KMS-11 (cell line): ENCODE measurements around the gene ADAMTSL4.
"Not testable (repeated sequence)": the region's sequence is repeated elsewhere in the genome, so short reads cannot be mapped to it uniquely, and the experiment has no call there.

ENCODE experiments used
- H2AFZ ChIP-seq: fragments of 200-600 bp; sonication (generic); 2 replicates; pipeline ENCODE4 v1.6.1; 2016; ENCODE audit warnings: antibody characterized with exemption, mixed run types, low read depth
- H3K27ac ChIP-seq: fragments of 200-600 bp; sonication (generic); 2 replicates; pipeline ENCODE4 v1.6.1; 2016; ENCODE audit warnings: mild to moderate bottlenecking, mixed run types
- H3K27me3 ChIP-seq: fragments of 200-600 bp; sonication (generic); 2 replicates; pipeline ENCODE4 v1.6.1; 2017; ENCODE audit warnings: mild to moderate bottlenecking, low read depth, mixed run types, moderate library complexity; ENCODE audit not compliant: insufficient read depth
- H3K36me3 ChIP-seq: fragments of 200-600 bp; sonication (generic); 2 replicates; pipeline ENCODE4 v1.6.1; 2017; ENCODE audit warnings: mild to moderate bottlenecking, mixed run types; ENCODE audit not compliant: insufficient read depth
- H3K4me1 ChIP-seq: fragments of 200-600 bp; sonication (generic); 2 replicates; pipeline ENCODE4 v1.6.1; 2016; ENCODE audit warnings: mild to moderate bottlenecking, low read depth, mixed run types; ENCODE audit not compliant: poor library complexity, severe bottlenecking
- H3K4me2 ChIP-seq: fragments of 200-600 bp; sonication (generic); 2 replicates; pipeline ENCODE4 v1.7.0; 2016; ENCODE audit warnings: mild to moderate bottlenecking, mixed run types
- H3K4me3 ChIP-seq: fragments of 200-600 bp; sonication (generic); IDR thresholded peaks from 2 replicates; pipeline ENCODE4 v1.6.1; 2017; ENCODE audit warnings: low read depth, low read length, mixed read lengths; ENCODE audit not compliant: insufficient read depth
- H3K79me2 ChIP-seq: fragments of 200-600 bp; sonication (generic); 2 replicates; pipeline ENCODE4 v1.6.1; 2016; ENCODE audit warnings: low read depth, mixed run types; ENCODE audit not compliant: insufficient read depth
- H3K9ac ChIP-seq: fragments of 200-600 bp; sonication (generic); 2 replicates; pipeline ENCODE4 v1.6.1; 2016; ENCODE audit warnings: mild to moderate bottlenecking, mixed run types
- H4K20me1 ChIP-seq: fragments of 200-600 bp; sonication (generic); 2 replicates; pipeline ENCODE4 v1.6.1; 2016; ENCODE audit warnings: mild to moderate bottlenecking, mixed run types; ENCODE audit not compliant: insufficient read depth
- CTCF ChIP-seq: fragments of 200-600 bp; sonication (generic); conservative IDR thresholded peaks from 2 replicates; pipeline ENCODE4 v1.6.1; 2017; ENCODE audit warnings: low read depth, mild to moderate bottlenecking, antibody characterized with exemption, low read length, moderate library complexity, mixed read lengths

Gene ADAMTSL4

GRCh38 chr1:150603711-150604110, 54.5 kb downstream of the ADAMTSL4 start:
- H4K20me1 ChIP-seq = no peaks in the 10 kb centered on the region
- no peak overlapping the region for H2AFZ ChIP-seq
- no peaks in the 10 kb centered on the region for H3K27me3 ChIP-seq
- no peak overlapping the region for H3K9ac ChIP-seq
- H3K4me1 ChIP-seq = peaks cover 12% of the 10 kb centered on the region
- H3K27ac ChIP-seq = no peak overlapping the region
- no peak overlapping the region for H3K4me2 ChIP-seq
- no peak overlapping the region for H3K4me3 ChIP-seq
- H3K79me2 ChIP-seq = no peaks in the 10 kb centered on the region
- no peak for TF ChIP-seq CTCF
- H3K36me3 ChIP-seq = no peaks in the 10 kb centered on the region

GRCh38 chr1:150604226-150604588, 55.0 kb downstream of the ADAMTSL4 start:
- Histone ChIP-seq H3K79me2 (no peaks in the 10 kb centered on the region), H3K9ac (no peak overlapping the region), H3K4me3 (no peak overlapping the region), H3K36me3 (no peaks in the 10 kb centered on the region), H4K20me1 (no peaks in the 10 kb centered on the region), H3K4me1 (peaks cover 12% of the 10 kb centered on the region), H2AFZ (no peak overlapping the region), H3K27ac (no peak overlapping the region), H3K27me3 (no peaks in the 10 kb centered on the region), H3K4me2 (no peak overlapping the region)
- TF ChIP-seq CTCF = no peak

- not testable (repeated sequence) for H3K27ac ChIP-seq, H4K20me1 ChIP-seq, H3K36me3 ChIP-seq, H2AFZ ChIP-seq, H3K9ac ChIP-seq, H3K27me3 ChIP-seq, H3K4me3 ChIP-seq, H3K79me2 ChIP-seq, H3K4me2 ChIP-seq
- H3K4me1 ChIP-seq = peaks cover 23% of the 10 kb centered on the region
Measured at GRCh38 chr1:150605451-150605731, 56.2 kb downstream of the ADAMTSL4 start.

GRCh38 chr1:150606463-150607142, 57.4 kb downstream of the ADAMTSL4 start:
- no peak overlapping the region for H3K27ac ChIP-seq
- no peaks in the 10 kb centered on the region for H4K20me1 ChIP-seq
- H3K79me2 ChIP-seq = 0 out of 2 replicates have a peak, but pooled peaks cover 3% of the 10 kb centered on the region
- no peak for TF ChIP-seq CTCF
- H2AFZ ChIP-seq = no peak overlapping the region
- no peak overlapping the region for H3K4me3 ChIP-seq
- no peak overlapping the region for H3K9ac ChIP-seq
- no peaks in the 10 kb centered on the region for H3K36me3 ChIP-seq
- no peak overlapping the region for H3K4me2 ChIP-seq
- H3K27me3 ChIP-seq = no peaks in the 10 kb centered on the region
- H3K4me1 ChIP-seq = peaks cover 24% of the 10 kb centered on the region

- H3K4me2 ChIP-seq = no peak overlapping the region
- 0 out of 2 replicates have a peak, but pooled peaks cover 3% of the 10 kb centered on the region for H3K79me2 ChIP-seq
- peaks cover 49% of the 10 kb centered on the region for H3K4me1 ChIP-seq
- H3K27ac ChIP-seq = 0 out of 2 replicates have a peak overlapping the region, but pooled peaks have one; percentile 5
- H2AFZ ChIP-seq = no peak overlapping the region
- TF ChIP-seq CTCF = no peak
- H3K9ac ChIP-seq = no peak overlapping the region
- no peaks in the 10 kb centered on the region for H3K36me3 ChIP-seq
- H4K20me1 ChIP-seq = no peaks in the 10 kb centered on the region
- no peaks in the 10 kb centered on the region for H3K27me3 ChIP-seq
- no peak overlapping the region for H3K4me3 ChIP-seq
Measured at GRCh38 chr1:150609732-150610131, 60.5 kb downstream of the ADAMTSL4 start.
